Subcutaneous abdominal adipose tissue (tissue), 5 donors: Measurements from ENCODE around the gene PLPP4.

Experiments used
- H3K27ac ChIP-seq: one replicate; pipeline ENCODE4 v1.7.0; 2013; ENCODE audit warnings: low read depth, mild to moderate bottlenecking, inconsistent platforms, low read length, moderate library complexity
- H3K27me3 ChIP-seq, 5 donors: one replicate each; pipeline ENCODE4 v1.7.0; 2013; ENCODE audit warnings: low read length in 5 of 5, inconsistent platforms in 1 of 5; ENCODE audit not compliant: control insufficient read depth in 5 of 5, insufficient read depth in 4 of 5
- H3K36me3 ChIP-seq, 5 donors: one replicate each; pipeline ENCODE4 v1.7.0; 2013; ENCODE audit warnings: low read length in 5 of 5; ENCODE audit not compliant: control insufficient read depth in 5 of 5, insufficient read depth in 5 of 5
- H3K4me1 ChIP-seq, 5 donors: one replicate each; pipeline ENCODE4 v1.7.0; 2013; ENCODE audit warnings: low read length in 5 of 5, mild to moderate bottlenecking in 3 of 5, moderate library complexity in 1 of 5; ENCODE audit not compliant: control insufficient read depth in 5 of 5, insufficient read depth in 5 of 5
- H3K4me3 ChIP-seq, 5 donors: one replicate each; pipeline ENCODE4 v1.7.0; 2013; ENCODE audit warnings: low read length in 5 of 5, low read depth in 1 of 5
- H3K9ac ChIP-seq, 5 donors: one replicate each; pipeline ENCODE4 v1.7.0; 2013; ENCODE audit warnings: low read length in 5 of 5, mild to moderate bottlenecking in 4 of 5, moderate library complexity in 3 of 5
- H3K9me3 ChIP-seq, 5 donors: one replicate each; pipeline ENCODE4 v1.7.0; 2013; ENCODE audit warnings: low read length in 5 of 5; ENCODE audit not compliant: control insufficient read depth in 5 of 5
- donor health status: healthy.
- donor health status: healthy.
- donor health status: healthy.
- donor health status: healthy.
- donor health status: healthy.

Gene PLPP4

DNA sequence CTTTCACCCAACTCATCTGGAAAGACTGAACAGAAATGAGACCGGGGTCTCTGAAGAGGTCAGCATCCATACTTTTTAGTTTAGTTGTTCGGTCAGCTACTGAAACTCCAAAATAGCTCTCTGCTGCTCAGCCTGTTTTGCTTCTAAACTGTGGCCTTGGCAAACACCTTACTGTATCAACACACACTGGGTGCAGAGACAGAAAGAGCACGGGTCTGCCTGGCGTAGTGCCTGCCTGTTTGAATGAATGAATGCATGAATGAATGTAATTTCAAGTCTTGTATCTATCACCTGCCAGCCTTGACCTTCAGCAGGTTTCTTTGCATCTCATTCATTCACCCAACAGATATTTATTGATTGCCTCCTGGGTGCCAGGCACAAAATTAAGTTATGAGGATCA lies 98.4 kb downstream of the PLPP4 start:
- no peak overlapping the region for H3K27ac ChIP-seq
- H3K4me3 ChIP-seq: no peak overlapping the region
- H3K9ac ChIP-seq: no peak overlapping the region
- no peaks in the 10 kb centered on the region for H3K27me3 ChIP-seq
- peaks cover 5 to 23% (median 18%) of the 10 kb centered on the region in 5 donors for H3K9me3 ChIP-seq
- no peaks in the 10 kb centered on the region for H3K4me1 ChIP-seq
- no peaks in the 10 kb centered on the region for H3K36me3 ChIP-seq

DNA sequence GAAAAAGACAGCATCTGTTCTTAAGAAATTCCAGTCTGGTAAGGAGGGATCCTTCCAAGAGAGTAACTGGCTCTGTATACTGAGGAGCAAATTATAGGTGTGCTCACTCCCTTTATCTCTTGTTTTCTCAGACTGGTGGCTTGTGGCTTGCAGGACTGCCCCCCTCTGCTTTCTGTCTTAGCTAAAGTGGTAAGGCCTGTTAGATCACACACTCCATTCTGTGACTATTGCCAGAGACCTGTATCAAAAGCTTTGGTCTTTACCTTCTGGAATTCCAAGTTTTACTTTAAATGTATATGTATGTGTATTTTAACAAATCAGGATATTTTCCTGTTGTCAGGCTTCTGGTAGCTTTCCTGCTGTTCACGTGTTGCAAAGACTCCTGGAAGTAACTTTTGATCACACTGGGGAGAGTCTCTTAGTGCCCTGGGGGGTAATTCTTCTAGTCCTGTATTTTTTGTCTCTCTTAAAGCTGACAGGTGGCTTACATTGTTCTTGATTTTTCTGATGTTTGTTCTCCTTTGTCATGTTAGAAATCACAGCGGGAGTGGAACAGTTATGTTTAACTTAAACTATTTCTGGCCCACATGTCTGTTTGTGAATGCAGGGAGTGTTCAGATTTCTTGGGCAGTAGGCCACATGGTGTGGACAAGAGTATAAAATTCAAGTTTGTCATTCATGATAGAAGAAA lies 99.0 kb downstream of the PLPP4 start:
- Histone ChIP-seq H3K9me3 (peaks cover 5 to 23% (median 18%) of the 10 kb centered on the region in 5 donors), H3K27me3 (no peaks in the 10 kb centered on the region), H3K4me1 (no peaks in the 10 kb centered on the region), H3K4me3 (no peak overlapping the region), H3K27ac (no peak overlapping the region), H3K36me3 (no peaks in the 10 kb centered on the region), H3K9ac (no peak overlapping the region)

DNA sequence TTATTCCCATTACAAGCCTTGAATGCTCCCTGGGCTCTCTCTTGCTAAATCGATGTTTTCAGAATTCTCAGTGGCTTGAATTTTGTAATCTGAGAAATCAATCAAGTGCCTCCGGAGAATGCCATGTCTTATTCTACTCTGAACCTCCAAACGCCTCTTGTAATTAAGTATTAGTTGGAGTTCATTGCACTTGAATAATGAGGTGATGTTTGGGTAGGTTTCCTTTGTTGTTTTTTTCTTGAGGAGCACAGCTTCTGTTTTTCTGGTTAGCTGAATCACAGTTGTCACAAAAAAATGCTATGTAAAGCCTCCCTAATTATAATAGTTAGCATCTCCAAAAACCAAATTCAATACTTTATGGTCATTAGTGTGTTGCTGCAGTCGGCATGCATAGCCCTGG lies 100.3 kb downstream of the PLPP4 start:
- Histone ChIP-seq H3K9ac (no peak overlapping the region), H3K27ac (no peak overlapping the region), H3K4me3 (no peak overlapping the region), H3K36me3 (no peaks in the 10 kb centered on the region), H3K27me3 (no peaks in the 10 kb centered on the region), H3K9me3 (peaks cover 5 to 23% (median 18%) of the 10 kb centered on the region in 5 donors), H3K4me1 (no peaks in the 10 kb centered on the region)

DNA sequence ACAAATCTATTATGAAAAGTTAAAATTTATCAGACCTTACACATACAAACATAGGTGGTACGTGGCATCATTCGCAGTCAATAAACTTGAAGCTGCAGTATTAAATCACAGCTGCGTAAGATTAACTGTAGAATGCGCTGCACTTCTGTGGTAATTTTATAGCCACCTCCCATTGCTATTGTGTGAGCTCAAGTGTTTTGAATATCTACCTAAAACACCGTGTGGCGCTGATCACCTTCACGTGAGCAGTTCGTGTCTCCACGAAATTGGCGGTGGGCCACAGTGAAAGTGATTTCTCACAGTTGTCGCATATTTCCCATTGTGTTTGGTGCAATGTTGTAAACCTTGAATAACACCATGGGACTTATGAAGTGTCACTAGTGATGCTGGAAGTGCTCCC lies 102.8 kb downstream of the PLPP4 start:
- Histone ChIP-seq H3K9ac (no peak overlapping the region), H3K27me3 (no peaks in the 10 kb centered on the region), H3K27ac (no peak overlapping the region), H3K4me3 (no peak overlapping the region), H3K9me3 (peaks cover 0 to 8% (median 1%) of the 10 kb centered on the region in 5 donors), H3K36me3 (no peaks in the 10 kb centered on the region), H3K4me1 (no peaks in the 10 kb centered on the region)

DNA sequence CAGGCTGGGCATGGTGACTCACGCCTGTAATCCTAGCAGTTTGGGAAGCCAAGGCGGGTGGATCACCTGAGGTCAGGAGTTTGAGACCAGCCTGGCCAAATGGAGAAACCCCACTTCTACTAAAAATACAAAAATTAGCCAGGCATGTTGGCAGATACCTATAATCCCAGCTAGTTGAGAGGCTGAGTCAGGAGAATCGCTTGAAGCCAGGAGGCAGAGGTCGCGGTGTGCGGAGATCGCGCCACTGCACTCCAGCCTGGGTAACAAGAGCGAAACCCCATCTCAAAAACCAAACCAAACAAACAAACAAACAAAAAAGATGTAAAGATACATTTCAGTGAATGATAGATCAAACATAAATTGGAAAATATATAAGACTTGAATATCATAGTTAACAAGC lies 105.9 kb downstream of the PLPP4 start:
- Histone ChIP-seq H3K27me3 (no peaks in the 10 kb centered on the region), H3K9me3 (no peaks in the 10 kb centered on the region), H3K36me3 (no peaks in the 10 kb centered on the region), H3K27ac (no peak overlapping the region), H3K4me3 (no peak overlapping the region), H3K4me1 (no peaks in the 10 kb centered on the region), H3K9ac (no peak overlapping the region)

DNA sequence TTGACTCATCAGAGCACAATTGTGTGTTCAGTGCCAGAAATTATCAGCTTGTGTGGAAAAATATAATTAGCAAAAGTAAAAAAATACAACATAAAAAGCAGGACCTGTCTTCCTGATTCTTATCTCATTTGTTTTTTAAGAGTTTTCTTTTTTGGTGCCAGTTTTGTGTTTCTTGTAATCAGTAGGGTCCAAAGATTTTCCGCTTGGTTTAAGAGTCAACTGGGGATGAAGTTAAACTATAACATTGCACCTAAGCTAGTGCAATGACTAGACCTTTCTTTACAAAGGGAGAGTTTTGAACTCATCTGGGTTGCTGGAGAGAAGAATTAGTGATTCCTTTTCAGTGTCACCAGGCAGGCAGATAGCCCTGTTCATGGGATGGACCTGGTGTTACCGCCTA lies 113.4 kb downstream of the PLPP4 start:
- Histone ChIP-seq H3K4me3 (no peak overlapping the region), H3K9ac (no peak overlapping the region), H3K27ac (no peak overlapping the region), H3K9me3 (no peaks in the 10 kb centered on the region), H3K27me3 (peaks cover 0 to 3% (median 0%) of the 10 kb centered on the region in 5 donors), H3K4me1 (no peaks in the 10 kb centered on the region), H3K36me3 (no peaks in the 10 kb centered on the region)

DNA sequence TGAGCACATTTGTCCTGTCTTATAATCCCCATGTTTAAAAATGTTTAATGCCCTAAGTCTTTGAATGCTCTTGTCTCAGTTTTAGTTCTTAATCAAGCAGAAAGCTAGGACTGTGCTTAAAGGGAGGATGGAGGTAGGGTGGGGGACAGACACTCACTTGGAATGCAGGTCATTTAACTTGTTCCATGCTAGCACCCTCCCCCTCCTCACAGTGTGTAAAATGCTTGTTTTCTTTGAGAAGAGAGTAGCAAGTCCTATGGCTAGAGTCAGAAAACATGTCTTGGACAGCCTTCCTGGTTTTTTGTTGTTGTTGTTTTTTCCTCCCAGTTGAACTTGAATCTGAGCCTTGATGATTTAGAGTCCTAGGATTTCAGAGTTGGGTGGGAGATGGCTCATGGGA lies 114.2 kb downstream of the PLPP4 start:
- H3K27ac ChIP-seq: no peak overlapping the region
- H3K36me3 ChIP-seq: no peaks in the 10 kb centered on the region
- H3K9me3 ChIP-seq: no peaks in the 10 kb centered on the region
- H3K4me3 ChIP-seq: no peak overlapping the region
- peaks cover 0 to 3% (median 0%) of the 10 kb centered on the region in 5 donors for H3K27me3 ChIP-seq
- no peak overlapping the region for H3K9ac ChIP-seq
- no peaks in the 10 kb centered on the region for H3K4me1 ChIP-seq

DNA sequence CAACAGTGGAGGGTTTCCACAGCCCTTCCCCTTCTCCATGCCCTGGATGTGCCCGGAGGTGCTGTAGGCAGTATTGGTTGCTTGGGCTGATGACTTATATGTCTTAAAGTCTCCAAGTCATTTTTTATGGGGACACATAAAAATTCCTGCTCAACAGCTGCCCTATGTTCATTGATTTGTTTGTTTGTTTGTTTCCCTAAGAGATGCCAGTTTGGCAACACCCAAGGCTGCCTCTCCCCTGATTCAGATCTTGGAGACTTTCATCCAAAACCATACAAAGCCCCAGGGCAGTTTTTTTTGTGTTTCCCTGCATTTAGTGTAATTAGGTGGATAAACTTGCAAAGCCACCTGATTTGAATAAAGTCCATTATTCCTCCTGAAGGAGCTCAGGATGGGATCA lies 115.3 kb downstream of the PLPP4 start:
- no peaks in the 10 kb centered on the region for H3K4me1 ChIP-seq
- H3K27ac ChIP-seq: no peak overlapping the region
- H3K9me3 ChIP-seq: no peaks in the 10 kb centered on the region
- no peak overlapping the region for H3K4me3 ChIP-seq
- H3K9ac ChIP-seq: no peak overlapping the region
- H3K36me3 ChIP-seq: no peaks in the 10 kb centered on the region
- peaks cover 0 to 3% (median 0%) of the 10 kb centered on the region in 5 donors for H3K27me3 ChIP-seq

DNA sequence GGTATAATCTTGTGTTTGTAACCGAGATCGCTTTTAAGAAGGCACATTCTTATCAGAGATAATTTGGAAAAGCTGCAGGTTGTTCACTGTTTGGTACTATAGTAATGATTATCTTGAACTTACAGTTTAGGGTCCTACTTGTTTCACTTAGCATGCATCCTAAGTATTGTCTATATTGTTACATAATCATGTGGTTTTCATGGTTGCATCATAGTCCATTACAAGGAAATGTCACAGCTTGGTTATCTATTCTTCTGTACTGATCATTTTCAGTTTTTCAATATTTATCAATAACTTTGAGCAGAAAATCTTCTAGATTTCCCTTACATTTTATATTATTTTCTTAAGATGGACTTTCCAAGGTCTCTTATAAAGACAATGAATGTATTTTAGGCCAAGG lies 116.3 kb downstream of the PLPP4 start:
- no peak overlapping the region for H3K9ac ChIP-seq
- no peak overlapping the region for H3K4me3 ChIP-seq
- H3K9me3 ChIP-seq: no peaks in the 10 kb centered on the region
- H3K36me3 ChIP-seq: no peaks in the 10 kb centered on the region
- H3K27ac ChIP-seq: no peak overlapping the region
- no peaks in the 10 kb centered on the region for H3K4me1 ChIP-seq
- peaks cover 0 to 3% (median 0%) of the 10 kb centered on the region in 5 donors for H3K27me3 ChIP-seq

DNA sequence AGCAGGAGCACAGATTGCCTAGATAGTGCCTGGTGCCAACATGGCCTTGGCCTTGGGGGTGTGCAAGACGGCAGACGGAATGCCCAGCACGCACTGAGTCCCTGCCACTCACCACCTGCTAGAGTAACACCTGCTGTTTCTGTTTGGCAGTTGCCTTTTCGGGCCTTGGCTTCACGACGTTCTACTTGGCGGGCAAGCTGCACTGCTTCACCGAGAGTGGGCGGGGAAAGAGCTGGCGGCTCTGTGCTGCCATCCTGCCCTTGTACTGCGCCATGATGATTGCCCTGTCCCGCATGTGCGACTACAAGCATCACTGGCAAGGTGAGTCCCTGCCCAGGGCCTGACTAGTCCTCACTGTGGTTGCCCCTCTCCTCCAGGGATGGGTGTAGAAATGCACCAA lies 118.0 kb downstream of the PLPP4 start:
- H3K36me3 ChIP-seq: no peaks in the 10 kb centered on the region
- no peaks in the 10 kb centered on the region for H3K4me1 ChIP-seq
- H3K27ac ChIP-seq: no peak overlapping the region
- H3K9me3 ChIP-seq: no peaks in the 10 kb centered on the region
- H3K4me3 ChIP-seq: no peak overlapping the region
- H3K9ac ChIP-seq: no peak overlapping the region
- peaks cover 0 to 3% (median 0%) of the 10 kb centered on the region in 5 donors for H3K27me3 ChIP-seq
